HEK293 (cell line): Measurements from ENCODE around the gene C6orf47.

Source experiments
- CTCF ChIP-seq: fragments of 450-650 bp; formaldehyde crosslinking; IDR thresholded peaks from 2 replicates; pipeline ENCODE4 v1.5.1; 2016; ENCODE audit warnings: missing biosample characterization, missing genetic modification characterization
- KLF1 ChIP-seq: fragments of 450-650 bp; formaldehyde crosslinking; IDR thresholded peaks from 2 replicates; pipeline ENCODE4 v1.5.1; 2016; ENCODE audit warnings: missing biosample characterization, missing genetic modification characterization
- MEIS1 ChIP-seq: sonication (generic); formaldehyde crosslinking; IDR thresholded peaks from 2 replicates; pipeline ENCODE4 v1.8.1; 2022; ENCODE audit warnings: missing genetic modification reagents, mild to moderate bottlenecking, borderline replicate concordance
- ZBTB21 ChIP-seq: fragments of 450-650 bp; formaldehyde crosslinking; IDR thresholded peaks from 2 replicates; pipeline ENCODE4 v1.5.1; 2017; ENCODE audit warnings: missing biosample characterization, missing genetic modification characterization
- ZFHX2 ChIP-seq: fragments of 450-650 bp; formaldehyde crosslinking; conservative IDR thresholded peaks from 2 replicates; pipeline ENCODE4 v1.5.1; 2016; ENCODE audit warnings: missing biosample characterization, missing genetic modification characterization
- ZNF280C ChIP-seq: fragments of 450-650 bp; formaldehyde crosslinking; IDR thresholded peaks from 2 replicates; pipeline ENCODE4 v1.5.1; 2016; ENCODE audit warnings: missing biosample characterization, missing genetic modification characterization
- ZNF341 ChIP-seq: fragments of 450-650 bp; formaldehyde crosslinking; IDR thresholded peaks from 2 replicates; pipeline ENCODE4; 2016; ENCODE audit warnings: low read depth, missing biosample characterization, missing genetic modification characterization
- ZNF362 ChIP-seq: fragments of 450-650 bp; formaldehyde crosslinking; IDR thresholded peaks from 2 replicates; pipeline ENCODE4 v1.5.1; 2016; ENCODE audit warnings: missing biosample characterization, missing genetic modification characterization
- ZNF704 ChIP-seq: fragments of 450-650 bp; formaldehyde crosslinking; IDR thresholded peaks from 2 replicates; pipeline ENCODE4 v1.5.1; 2016; ENCODE audit warnings: missing biosample characterization, missing genetic modification characterization
- TF ChIP-seq, protein P1 (sequence below): fragments of 450-650 bp; formaldehyde crosslinking; IDR thresholded peaks from 2 replicates; pipeline ENCODE4 v1.5.1; 2016; ENCODE audit warnings: missing biosample characterization, missing genetic modification characterization
- TF ChIP-seq, protein P2 (sequence below): fragments of 450-650 bp; formaldehyde crosslinking; IDR thresholded peaks from 2 replicates; pipeline ENCODE4 v1.5.1; 2016; ENCODE audit warnings: missing biosample characterization, missing genetic modification characterization

DNA sequence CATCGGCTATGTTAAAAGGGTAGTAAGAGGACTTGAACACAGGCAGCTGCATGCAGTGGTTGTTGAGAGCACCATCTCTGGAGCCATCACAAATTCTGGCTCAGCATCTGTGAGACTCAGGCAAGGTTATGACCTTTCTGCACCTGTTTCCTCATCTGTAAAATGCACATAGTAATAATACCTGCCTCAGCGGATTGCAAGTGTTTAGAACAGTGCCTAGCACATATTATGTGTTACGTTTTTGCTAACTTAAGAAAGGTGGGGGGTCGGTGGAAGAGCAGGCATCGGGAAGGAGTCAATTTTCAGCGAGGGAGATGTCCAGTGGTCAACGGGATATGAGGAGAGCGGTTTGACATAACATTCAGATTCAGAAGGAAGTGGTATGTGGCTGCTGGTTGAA lies 17.4 kb upstream of the C6orf47 start:
- TF ChIP-seq CTCF (tag by site-specific recombination) (no peak), KLF1 (no peak), ZBTB21 (no peak), ZNF362 (tag by site-specific recombination) (no peak), MEIS1 (CRISPR knock-in tag) (no peak), ZNF704 (tag by site-specific recombination) (no peak), ZFHX2 (tag by site-specific recombination) (no peak), ZNF280C (tag by site-specific recombination) (no peak), ZNF341 (peak; percentile 57)
- TF ChIP-seq, protein P1, sequence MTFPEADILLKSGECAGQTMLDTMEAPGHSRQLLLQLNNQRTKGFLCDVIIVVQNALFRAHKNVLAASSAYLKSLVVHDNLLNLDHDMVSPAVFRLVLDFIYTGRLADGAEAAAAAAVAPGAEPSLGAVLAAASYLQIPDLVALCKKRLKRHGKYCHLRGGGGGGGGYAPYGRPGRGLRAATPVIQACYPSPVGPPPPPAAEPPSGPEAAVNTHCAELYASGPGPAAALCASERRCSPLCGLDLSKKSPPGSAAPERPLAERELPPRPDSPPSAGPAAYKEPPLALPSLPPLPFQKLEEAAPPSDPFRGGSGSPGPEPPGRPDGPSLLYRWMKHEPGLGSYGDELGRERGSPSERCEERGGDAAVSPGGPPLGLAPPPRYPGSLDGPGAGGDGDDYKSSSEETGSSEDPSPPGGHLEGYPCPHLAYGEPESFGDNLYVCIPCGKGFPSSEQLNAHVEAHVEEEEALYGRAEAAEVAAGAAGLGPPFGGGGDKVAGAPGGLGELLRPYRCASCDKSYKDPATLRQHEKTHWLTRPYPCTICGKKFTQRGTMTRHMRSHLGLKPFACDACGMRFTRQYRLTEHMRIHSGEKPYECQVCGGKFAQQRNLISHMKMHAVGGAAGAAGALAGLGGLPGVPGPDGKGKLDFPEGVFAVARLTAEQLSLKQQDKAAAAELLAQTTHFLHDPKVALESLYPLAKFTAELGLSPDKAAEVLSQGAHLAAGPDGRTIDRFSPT (tag by site-specific recombination), result no peak
- TF ChIP-seq, protein P2, sequence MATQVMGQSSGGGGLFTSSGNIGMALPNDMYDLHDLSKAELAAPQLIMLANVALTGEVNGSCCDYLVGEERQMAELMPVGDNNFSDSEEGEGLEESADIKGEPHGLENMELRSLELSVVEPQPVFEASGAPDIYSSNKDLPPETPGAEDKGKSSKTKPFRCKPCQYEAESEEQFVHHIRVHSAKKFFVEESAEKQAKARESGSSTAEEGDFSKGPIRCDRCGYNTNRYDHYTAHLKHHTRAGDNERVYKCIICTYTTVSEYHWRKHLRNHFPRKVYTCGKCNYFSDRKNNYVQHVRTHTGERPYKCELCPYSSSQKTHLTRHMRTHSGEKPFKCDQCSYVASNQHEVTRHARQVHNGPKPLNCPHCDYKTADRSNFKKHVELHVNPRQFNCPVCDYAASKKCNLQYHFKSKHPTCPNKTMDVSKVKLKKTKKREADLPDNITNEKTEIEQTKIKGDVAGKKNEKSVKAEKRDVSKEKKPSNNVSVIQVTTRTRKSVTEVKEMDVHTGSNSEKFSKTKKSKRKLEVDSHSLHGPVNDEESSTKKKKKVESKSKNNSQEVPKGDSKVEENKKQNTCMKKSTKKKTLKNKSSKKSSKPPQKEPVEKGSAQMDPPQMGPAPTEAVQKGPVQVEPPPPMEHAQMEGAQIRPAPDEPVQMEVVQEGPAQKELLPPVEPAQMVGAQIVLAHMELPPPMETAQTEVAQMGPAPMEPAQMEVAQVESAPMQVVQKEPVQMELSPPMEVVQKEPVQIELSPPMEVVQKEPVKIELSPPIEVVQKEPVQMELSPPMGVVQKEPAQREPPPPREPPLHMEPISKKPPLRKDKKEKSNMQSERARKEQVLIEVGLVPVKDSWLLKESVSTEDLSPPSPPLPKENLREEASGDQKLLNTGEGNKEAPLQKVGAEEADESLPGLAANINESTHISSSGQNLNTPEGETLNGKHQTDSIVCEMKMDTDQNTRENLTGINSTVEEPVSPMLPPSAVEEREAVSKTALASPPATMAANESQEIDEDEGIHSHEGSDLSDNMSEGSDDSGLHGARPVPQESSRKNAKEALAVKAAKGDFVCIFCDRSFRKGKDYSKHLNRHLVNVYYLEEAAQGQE (tag by site-specific recombination), result no peak
